Right lobe of liver (tissue), 6 donors: Measurements from ENCODE around the gene CAND2. TPM values are rescaled to one million over a fixed set of nuclear protein-coding genes. Genes with fewer than 3 reads are reported as not detected.

Source experiments
- ATAC-seq, 4 donors: fragments of 200-7000 bp; cut with Tn5 transposase; one replicate each; pipeline ENCODE4 v1.9.1; 2020; ENCODE audit warnings: mild to moderate bottlenecking in 4 of 4, moderate library complexity in 4 of 4
- DNase-seq, 3 donors: peaks; one replicate each; pipeline ENCODE4 v3.0.0-alpha.2; 2020
- H3K27ac ChIP-seq, 3 donors: fragments of 200-600 bp; one replicate each; pipeline ENCODE4 v1.8.0; 2022
- H3K27me3 ChIP-seq, 2 donors: fragments of 200-600 bp; one replicate each; pipeline ENCODE4 v1.8.0; 2022
- H3K36me3 ChIP-seq, 4 donors: fragments of 200-600 bp; sonication (generic) in 1 of 4; one replicate each; pipeline versions ENCODE4 v1.5.1 to v1.8.0; 2017 to 2022; ENCODE audit warnings: control low read depth in 1 of 4
- H3K4me1 ChIP-seq, 4 donors: fragments of 200-600 bp; sonication (generic) in 1 of 4; one replicate each; pipeline versions ENCODE4 v1.5.1 to v1.8.0; 2017 to 2022; ENCODE audit warnings: control low read depth in 1 of 4
- H3K4me3 ChIP-seq, 3 donors: fragments of 200-600 bp; one replicate each; pipeline ENCODE4 v1.8.0; 2022
- H3K9me3 ChIP-seq, 4 donors: fragments of 200-600 bp; sonication (generic) in 1 of 4; one replicate each; pipeline versions ENCODE4 v1.5.1 to v1.8.0; 2017 to 2022; ENCODE audit warnings: control low read depth in 1 of 4
- CTCF ChIP-seq, 4 donors: fragments of 200-600 bp in 3 of 4; fragments of 450-650 bp in 1 of 4; IDR thresholded peaks; one replicate each; pipeline versions ENCODE4 v1.5.1 to v1.8.0; 2016 to 2022; ENCODE audit warnings: antibody characterized with exemption in 4 of 4, mild to moderate bottlenecking in 2 of 4
- POLR2A ChIP-seq: fragments of 450-650 bp; IDR thresholded peaks from one replicate; pipeline ENCODE4 v1.6.1; 2017; ENCODE audit warnings: antibody characterized with exemption, mild to moderate bottlenecking
- WGBS: methylation state at CpG from one replicate; pipeline ENCODE4 v1.1.6; 2018; ENCODE audit warnings: low coverage, low lambda C conversion rate; ENCODE audit not compliant: insufficient coverage; ENCODE audit errors: missing lambda C conversion rate; 5-methylcytosine and 5-hydroxymethylcytosine counted together
- intact Hi-C, 2 donors: fragments of 100-400 bp; cut with DNase I; formaldehyde crosslinking; loops; one replicate each; pipeline versions ENCODE4 v1.11.2 to v1.14.1; 2022
- total RNA-seq, 6 experiments: library from RNA; depleted of rRNA in 2 of 6; stranded (reverse); fragments of >200 nt in 2 of 6; fragmentation: NEBNext Ultra II Directional in 3 of 6; extraction: Animal tissue kit (Norgen Biotek cat#: 25700) in 3 of 6; gene quantifications; one replicate each; pipeline versions ENCODE4 v1.1.0 to v1.2.4, GENCODE V29; 2016 to 2023
- donor health status: DM: no; HTN: yes; CAD: no.
- donor health status: DM: no; HTN: no; CAD: no.
- donor health status: DM: no; HTN: no; CAD: no.
- donor health status: DM: no; HTN: yes; CAD: no.
- donor health status: DM: no; HTN: yes; CAD: no.

The CAND2 gene
- total RNA-seq, 6 experiments from 2014 or later = 0.61 to 4.4 (median 0.77) TPM

- no peaks in the 10 kb centered on the region for H3K27me3 ChIP-seq
- intact Hi-C loops = no loop called here
- no peaks in the 10 kb centered on the region for H3K9me3 ChIP-seq
- WGBS = 92% methylated on average over 2 of the region's 6 CpGs
- DNase-seq = no peak
- no peak for ATAC-seq
- TF ChIP-seq POLR2A (no peak), CTCF (IDR thresholded peaks at IDR 0.05) (no peak)
- no peaks in the 10 kb centered on the region for H3K36me3 ChIP-seq
- H3K4me1 ChIP-seq = no peaks in the 10 kb centered on the region
- H3K27ac ChIP-seq = no peak overlapping the region
- H3K4me3 ChIP-seq = no peak overlapping the region
Measured at GRCh38 chr3:12813967-12814366, 17.5 kb downstream of the CAND2 start.

GRCh38 chr3:12815078-12815477, 18.6 kb downstream of the CAND2 start:
- WGBS = 100% methylated on average over 2 of the region's 24 CpGs

GRCh38 chr3:12815719-12816118, 19.2 kb downstream of the CAND2 start:
- no peak overlapping the region for H3K27ac ChIP-seq
- no CpG with 5 or more reads among the region's 9 CpGs for WGBS
- no peaks in the 10 kb centered on the region for H3K27me3 ChIP-seq
- ATAC-seq = no peak
- no peaks in the 10 kb centered on the region for H3K9me3 ChIP-seq
- H3K36me3 ChIP-seq = no peaks in the 10 kb centered on the region
- DNase-seq = no peak
- H3K4me3 ChIP-seq = no peak overlapping the region
- H3K4me1 ChIP-seq = no peaks in the 10 kb centered on the region
- intact Hi-C loops = no loop called here
- TF ChIP-seq POLR2A = no peak
- no peak for TF ChIP-seq CTCF (IDR thresholded peaks at IDR 0.05)

More at GRCh38 chr3:12815078-12815477, 18.6 kb downstream of the CAND2 start:
- intact Hi-C loops = no loop called here
- no peaks in the 10 kb centered on the region for H3K27me3 ChIP-seq
- no peaks in the 10 kb centered on the region for H3K9me3 ChIP-seq
- ATAC-seq (no peak), DNase-seq (no peak)
- H3K27ac ChIP-seq = no peak overlapping the region
- H3K36me3 ChIP-seq = no peaks in the 10 kb centered on the region
- H3K4me3 ChIP-seq = no peak overlapping the region
- no peaks in the 10 kb centered on the region for H3K4me1 ChIP-seq
- TF ChIP-seq CTCF (IDR thresholded peaks at IDR 0.05) (no peak), POLR2A (no peak)

- WGBS = 100% methylated on average over 1 of the region's 34 CpGs
- ATAC-seq (no peak), DNase-seq (no peak)
- no peaks in the 10 kb centered on the region for H3K27me3 ChIP-seq
- H3K27ac ChIP-seq = no peak overlapping the region
- no peak for TF ChIP-seq CTCF (IDR thresholded peaks at IDR 0.05)
- H3K9me3 ChIP-seq = no peaks in the 10 kb centered on the region
- no peaks in the 10 kb centered on the region for H3K36me3 ChIP-seq
- no peaks in the 10 kb centered on the region for H3K4me1 ChIP-seq
- H3K4me3 ChIP-seq = no peak overlapping the region
- intact Hi-C loops = no loop called here
Measured at GRCh38 chr3:12816521-12817342, 20.3 kb downstream of the CAND2 start.
